OCI-LY1 (cell line): Measurements from ENCODE around the gene CLEC20A.

Experiments used
- H2AFZ ChIP-seq: fragments of 200-600 bp; sonication (generic), shearing (Covaris generic); 2 replicates; pipeline ENCODE4 v1.6.0; 2014; ENCODE audit warnings: antibody characterized with exemption, mild to moderate bottlenecking, low read length
- H3F3A ChIP-seq: fragments of 200-600 bp; sonication (generic), shearing (Covaris generic); 2 replicates; pipeline ENCODE4 v1.6.0; 2014; ENCODE audit warnings: mild to moderate bottlenecking, antibody characterized with exemption, low read length, moderate library complexity; ENCODE audit not compliant: insufficient read depth
- H3K27ac ChIP-seq: fragments of 200-600 bp; sonication (generic); 2 replicates; pipeline ENCODE4 v1.5.1; 2014; ENCODE audit warnings: low read length, mixed run types, mild to moderate bottlenecking, low read depth; ENCODE audit not compliant: poor library complexity, severe bottlenecking
- H3K27me3 ChIP-seq: fragments of 200-600 bp; sonication (generic); 2 replicates; pipeline ENCODE4 v1.6.0; 2014; ENCODE audit warnings: antibody characterized with exemption, mild to moderate bottlenecking, low read length, moderate library complexity; ENCODE audit not compliant: insufficient read depth
- H3K36me3 ChIP-seq: fragments of 200-600 bp; sonication (generic); 2 replicates; pipeline ENCODE4 v1.6.1; 2014; ENCODE audit warnings: mild to moderate bottlenecking, antibody characterized with exemption, low read length, moderate library complexity, mixed read lengths; ENCODE audit not compliant: insufficient read depth
- H3K4me1 ChIP-seq: fragments of 200-600 bp; sonication (generic); 2 replicates; pipeline ENCODE4 v1.5.1; 2014; ENCODE audit warnings: mild to moderate bottlenecking, low read length, moderate library complexity; ENCODE audit not compliant: insufficient read depth, severe bottlenecking
- H3K4me2 ChIP-seq: fragments of 200-600 bp; sonication (generic), shearing (Covaris generic); 2 replicates; pipeline ENCODE4 v1.6.1; 2014; ENCODE audit warnings: low read length
- H3K4me3 ChIP-seq: fragments of 200-600 bp; sonication (generic); 2 replicates; pipeline ENCODE4 v1.5.1; 2014; ENCODE audit warnings: low read length, low read depth, mild to moderate bottlenecking, mixed read lengths; ENCODE audit not compliant: poor library complexity, severe bottlenecking
- H3K79me2 ChIP-seq: fragments of 200-600 bp; shearing (Covaris generic); 2 replicates; pipeline ENCODE4 v1.6.1; 2016; ENCODE audit warnings: mixed run types, low read length, mixed read lengths; ENCODE audit not compliant: insufficient read depth
- H3K9ac ChIP-seq: fragments of 200-600 bp; sonication (generic), shearing (Covaris generic); 2 replicates; pipeline ENCODE4 v1.6.1; 2014; ENCODE audit warnings: mild to moderate bottlenecking, low read length, mixed read lengths
- H3K9me2 ChIP-seq: fragments of 200-600 bp; sonication (generic), shearing (Covaris generic); 2 replicates; pipeline ENCODE4 v1.6.1; 2014; ENCODE audit warnings: low read depth, mild to moderate bottlenecking, low read length, mixed read lengths
- H3K9me3 ChIP-seq: fragments of 200-600 bp; shearing (Covaris generic); 2 replicates; pipeline ENCODE4 v1.6.1; 2014; ENCODE audit warnings: low read length, mixed read lengths
- H4K20me1 ChIP-seq: fragments of 200-600 bp; sonication (generic), shearing (Covaris generic); 2 replicates; pipeline ENCODE4 v1.6.0; 2016; ENCODE audit warnings: mild to moderate bottlenecking, low read length; ENCODE audit not compliant: insufficient read depth
- EZH2 ChIP-seq: fragments of 200-600 bp; sonication (generic), shearing (Covaris generic); IDR thresholded peaks from 2 replicates; pipeline ENCODE4 v1.8.0; 2017; ENCODE audit warnings: borderline replicate concordance, mixed run types, mild to moderate bottlenecking, antibody characterized with exemption, low read length, moderate library complexity, mixed read lengths
- TF ChIP-seq, protein P1 (sequence below): fragments of 200-600 bp; sonication (generic), shearing (Covaris generic); IDR thresholded peaks from 2 replicates; pipeline ENCODE4 v1.5.1; 2017; ENCODE audit warnings: mild to moderate bottlenecking, antibody characterized with exemption, low read length, moderate library complexity, mixed read lengths

CLEC20A gene

DNA sequence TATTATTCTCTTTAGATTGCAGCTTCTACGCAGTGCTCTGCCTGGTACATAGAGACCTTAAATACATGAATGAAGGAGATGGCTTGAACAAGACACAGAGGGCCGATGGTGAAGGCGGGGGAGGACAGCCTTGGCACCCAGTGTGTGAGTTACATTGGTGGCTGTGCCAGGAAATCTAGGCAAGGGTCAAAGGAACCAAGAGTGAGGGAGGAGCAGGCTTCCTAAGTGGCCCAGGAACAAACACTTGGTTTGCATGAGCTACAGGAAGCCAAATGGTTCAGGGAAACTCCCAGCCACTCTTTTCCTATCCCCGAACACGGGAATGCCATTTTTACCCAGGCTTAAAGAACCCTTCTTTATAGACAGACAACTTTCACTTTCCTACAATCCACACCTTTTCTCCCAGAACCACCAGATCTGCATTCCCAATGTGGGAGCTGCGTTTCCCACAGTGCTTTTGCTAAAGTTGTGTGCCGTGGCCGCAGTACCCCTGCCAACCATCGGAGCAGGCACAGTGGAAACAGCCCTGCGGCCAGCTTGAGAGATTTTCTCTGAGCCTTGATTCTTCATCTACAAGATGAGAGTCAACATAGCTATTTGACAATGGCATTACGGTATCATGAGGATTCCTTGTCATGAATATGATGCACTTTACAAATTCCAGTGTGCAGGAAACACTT, 3.5 kb upstream of the CLEC20A start:
- Histone ChIP-seq H3K27me3 (0 out of 2 replicates have a peak, but pooled peaks cover 7% of the 10 kb centered on the region), H3K9me3 (no peaks in the 10 kb centered on the region), H3K4me3 (no peak overlapping the region), H3K9ac (no peak overlapping the region), H3K36me3 (no peaks in the 10 kb centered on the region), H3F3A (no peaks in the 10 kb centered on the region), H4K20me1 (no peaks in the 10 kb centered on the region), H3K79me2 (no peaks in the 10 kb centered on the region), H2AFZ (no peak overlapping the region), H3K4me1 (no peaks in the 10 kb centered on the region), H3K4me2 (no peak overlapping the region), H3K27ac (no peak overlapping the region), H3K9me2 (no peaks in the 10 kb centered on the region)
- TF ChIP-seq, protein P1, sequence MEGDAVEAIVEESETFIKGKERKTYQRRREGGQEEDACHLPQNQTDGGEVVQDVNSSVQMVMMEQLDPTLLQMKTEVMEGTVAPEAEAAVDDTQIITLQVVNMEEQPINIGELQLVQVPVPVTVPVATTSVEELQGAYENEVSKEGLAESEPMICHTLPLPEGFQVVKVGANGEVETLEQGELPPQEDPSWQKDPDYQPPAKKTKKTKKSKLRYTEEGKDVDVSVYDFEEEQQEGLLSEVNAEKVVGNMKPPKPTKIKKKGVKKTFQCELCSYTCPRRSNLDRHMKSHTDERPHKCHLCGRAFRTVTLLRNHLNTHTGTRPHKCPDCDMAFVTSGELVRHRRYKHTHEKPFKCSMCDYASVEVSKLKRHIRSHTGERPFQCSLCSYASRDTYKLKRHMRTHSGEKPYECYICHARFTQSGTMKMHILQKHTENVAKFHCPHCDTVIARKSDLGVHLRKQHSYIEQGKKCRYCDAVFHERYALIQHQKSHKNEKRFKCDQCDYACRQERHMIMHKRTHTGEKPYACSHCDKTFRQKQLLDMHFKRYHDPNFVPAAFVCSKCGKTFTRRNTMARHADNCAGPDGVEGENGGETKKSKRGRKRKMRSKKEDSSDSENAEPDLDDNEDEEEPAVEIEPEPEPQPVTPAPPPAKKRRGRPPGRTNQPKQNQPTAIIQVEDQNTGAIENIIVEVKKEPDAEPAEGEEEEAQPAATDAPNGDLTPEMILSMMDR, result no peak
- TF ChIP-seq EZH2, result no peak

DNA sequence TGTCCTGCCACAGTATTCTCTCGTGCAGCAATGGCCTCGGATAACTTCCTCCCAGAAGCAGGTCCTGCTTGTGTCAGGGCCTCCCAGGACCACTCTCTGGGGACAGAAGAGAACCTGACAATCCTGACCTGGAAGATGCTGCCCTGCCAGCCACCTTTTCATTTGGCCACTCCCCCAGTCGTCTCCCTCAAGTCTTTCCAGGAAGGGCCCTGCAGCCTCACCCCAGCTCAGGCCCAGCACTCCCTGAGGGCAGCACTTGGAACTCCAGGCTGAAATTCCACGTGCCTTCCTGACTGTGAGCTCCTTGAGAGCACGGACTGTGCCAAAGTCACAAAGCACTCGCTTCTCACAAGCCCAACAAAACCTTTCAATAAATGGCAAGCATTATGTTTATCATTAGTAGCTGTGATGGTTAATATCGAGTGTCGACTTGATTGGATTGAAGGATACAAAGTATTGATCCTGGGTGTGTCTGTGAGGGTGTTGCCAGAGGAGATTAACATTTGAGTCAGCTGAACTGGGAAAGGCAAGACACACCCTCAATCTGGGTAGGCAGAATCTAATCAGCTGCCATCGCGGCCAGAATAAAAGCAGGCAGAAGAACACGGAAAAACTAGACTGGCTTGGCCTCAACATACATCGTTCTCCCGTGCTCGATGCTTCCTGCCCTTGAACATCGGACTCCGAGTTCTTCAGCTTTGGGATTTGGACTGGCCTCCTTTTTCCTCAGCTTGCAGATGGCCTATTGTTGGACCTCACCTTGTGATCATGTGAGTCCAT, 2.3 kb upstream of the CLEC20A start:
- Histone ChIP-seq H3K9ac (no peak overlapping the region), H4K20me1 (no peaks in the 10 kb centered on the region), H3F3A (no peaks in the 10 kb centered on the region), H3K9me3 (no peaks in the 10 kb centered on the region), H3K27ac (no peak overlapping the region), H3K4me3 (no peak overlapping the region), H3K4me1 (no peaks in the 10 kb centered on the region), H3K79me2 (no peaks in the 10 kb centered on the region), H3K9me2 (no peaks in the 10 kb centered on the region), H3K27me3 (peaks cover 8% of the 10 kb centered on the region; the same call in 1 of the 2 replicates), H2AFZ (no peak overlapping the region), H3K36me3 (no peaks in the 10 kb centered on the region), H3K4me2 (no peak overlapping the region)
- TF ChIP-seq EZH2, result no peak
- TF ChIP-seq, protein P1, result no peak

DNA sequence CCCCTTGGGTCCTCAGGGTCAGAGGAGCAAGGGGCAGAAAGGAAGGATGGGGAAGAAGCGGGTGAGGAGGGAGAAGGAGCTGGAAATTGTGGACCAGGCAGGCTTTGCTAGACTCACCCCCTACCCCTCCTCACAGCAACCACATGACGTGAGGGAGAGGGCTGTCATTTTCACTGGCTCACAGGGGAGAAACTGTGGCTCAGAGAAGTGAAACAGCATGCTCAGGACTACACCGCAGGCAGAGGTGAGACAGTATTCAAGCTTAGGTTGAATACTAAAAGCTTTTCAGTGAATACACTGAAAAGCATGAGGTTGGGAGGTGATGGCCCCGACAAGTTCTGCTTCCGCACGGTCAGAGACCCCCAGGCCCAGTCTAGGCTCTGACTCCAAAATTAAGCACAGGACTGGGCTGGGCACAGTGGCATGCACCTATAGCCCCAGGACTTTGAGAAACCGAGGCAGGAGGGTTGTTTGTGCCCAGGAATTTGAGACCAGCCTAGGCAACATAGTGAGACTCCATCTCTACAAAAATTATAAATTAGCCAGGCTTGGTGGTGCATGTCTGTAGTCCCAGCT, 1.2 kb upstream of the CLEC20A start:
- Histone ChIP-seq H3K4me1 (no peaks in the 10 kb centered on the region), H4K20me1 (no peaks in the 10 kb centered on the region), H3K79me2 (no peaks in the 10 kb centered on the region), H3K9me3 (no peaks in the 10 kb centered on the region), H3K9ac (no peak overlapping the region), H3K27me3 (peaks cover 11% of the 10 kb centered on the region; the same call in 1 of the 2 replicates), H3K27ac (no peak overlapping the region), H2AFZ (no peak overlapping the region), H3K4me3 (no peak overlapping the region), H3K36me3 (no peaks in the 10 kb centered on the region), H3F3A (no peaks in the 10 kb centered on the region), H3K4me2 (no peak overlapping the region), H3K9me2 (no peaks in the 10 kb centered on the region)
- TF ChIP-seq, protein P1, result no peak
- no peak for TF ChIP-seq EZH2
